Pancreas (tissue), 10 donors: ENCODE results near the gene PDXK. TPM values are rescaled to one million over a fixed set of nuclear protein-coding genes. Genes with fewer than 3 reads are reported as not detected.

Experiments
- ATAC-seq, 4 donors: fragments of 200-7000 bp; cut with Tn5 transposase; one replicate each; pipeline versions ENCODE4 v1.8.0 to v1.9.1; 2020; ENCODE audit warnings: mild to moderate bottlenecking in 4 of 4, moderate library complexity in 4 of 4
- DNase-seq, 6 donors: peaks; one replicate each; pipeline ENCODE4 v3.0.0-alpha.2; 2020
- FAIRE-seq: peaks from 2 replicates; lab custom pipeline; 2012; peaks lifted over from hg19 to GRCh38; lab: Jason Lieb, UNC
- H3K27ac ChIP-seq, 4 donors: fragments of 200-600 bp; sonication (generic); 1 replicate in 3 of 4; 2 replicates in 1 of 4; pipeline versions ENCODE4 v1.5.0 to v1.8.0; 2020
- H3K27me3 ChIP-seq, 4 donors: fragments of 200-600 bp; one replicate each; pipeline ENCODE4 v1.8.0; 2021
- H3K36me3 ChIP-seq, 3 donors: fragments of 200-600 bp; sonication (generic) in 1 of 3; one replicate each; pipeline versions ENCODE4 v1.5.0 to v1.8.0; 2020 to 2021
- H3K4me1 ChIP-seq, 3 donors: fragments of 200-600 bp; one replicate each; pipeline ENCODE4 v1.8.0; 2021
- H3K4me3 ChIP-seq, 4 donors: fragments of 200-600 bp; sonication (generic) in 2 of 4; one replicate each; pipeline versions ENCODE4 v1.5.0 to v1.8.0; 2020 to 2021
- H3K9me3 ChIP-seq, 4 donors: fragments of 200-600 bp; one replicate each; pipeline ENCODE4 v1.8.0; 2021
- CTCF ChIP-seq, 4 donors: fragments of 200-600 bp; sonication (generic) in 3 of 4; IDR thresholded peaks; one replicate each; pipeline versions ENCODE4 v1.5.0 to v1.8.0; 2021; ENCODE audit warnings: antibody characterized with exemption in 4 of 4
- WGBS, 2 donors: extraction: QIAGEN DNeasy Blood & Tissue Kit; methylation state at CpG; one replicate each; pipeline ENCODE4 v1.1.7; 2013; 5-methylcytosine and 5-hydroxymethylcytosine counted together
- intact Hi-C, 3 donors: fragments of 100-400 bp; cut with DNase I; formaldehyde crosslinking; loops; one replicate each; pipeline versions ENCODE4 v1.11.1 to v1.14.2; 2022
- polyA plus RNA-seq, 2 donors: library from polyadenylated mRNA; stranded (reverse); fragments of 200-250 nt; gene quantifications; one replicate each; pipeline ENCODE4 v1.2.3, GENCODE V29; 2013
- total RNA-seq, 6 donors: library from RNA; stranded (reverse); fragmentation: NEBNext Ultra II Directional in 4 of 6; extraction: Animal tissue kit (Norgen Biotek cat#: 25700) in 4 of 6; gene quantifications; one replicate each; pipeline versions ENCODE4 v1.2.1 to v1.2.4, GENCODE V29; 2021 to 2023
- donor health status: healthy with polysubstance abuse.
- donor health status: DM: no; HTN: no; CAD: no; lungs with moderate emphysema.
- donor health status: DM: no; HTN: no; CAD: no.
- donor health status: control.
- donor health status: control.
- donor health status: Bipolar disorder and iron deficiency.
- donor health status: DM: yes; HTN: yes; CAD: no.
- donor health status: DM: no; HTN: no; CAD: no.
- donor health status: DM: no; HTN: no; CAD: no.
- donor health status: DM: yes; HTN: yes; CAD: no.

The PDXK gene
- total and polyA plus RNA-seq, 8 donors: 63.2 to 100 (median 65.9) TPM

- intact Hi-C loops: no loop called here
- no peak for ATAC-seq
- 86 to 96% methylated on average over 8 of the region's 8 CpGs for WGBS, 2 donors
Measured at GRCh38 chr21:43792406-43792805, 73.5 kb downstream of the PDXK start.

GRCh38 chr21:43793243-43793642, 74.3 kb downstream of the PDXK start:
- no peak for FAIRE-seq
- Histone ChIP-seq H3K27ac (no peak overlapping the region), H3K4me1 (peaks cover 0 to 15% (median 5%) of the 10 kb centered on the region in 3 donors), H3K4me3 (no peak overlapping the region), H3K36me3 (peaks cover 6 to 38% (median 7%) of the 10 kb centered on the region in 3 donors), H3K27me3 (no peaks in the 10 kb centered on the region), H3K9me3 (no peaks in the 10 kb centered on the region)
- intact Hi-C loops: no loop called here
- TF ChIP-seq CTCF (IDR thresholded peaks at IDR 0.05): no peak
- no peak for DNase-seq
- no peak for ATAC-seq
- WGBS, 2 donors: 94% methylated on average over 16 of the region's 16 CpGs

More at GRCh38 chr21:43792406-43792805, 73.5 kb downstream of the PDXK start:
- Histone ChIP-seq H3K27ac (no peak overlapping the region), H3K27me3 (no peaks in the 10 kb centered on the region), H3K9me3 (no peaks in the 10 kb centered on the region), H3K36me3 (peaks cover 6 to 30% (median 7%) of the 10 kb centered on the region in 3 donors), H3K4me1 (peaks cover 0 to 15% (median 5%) of the 10 kb centered on the region in 3 donors), H3K4me3 (no peak overlapping the region)
- no peak for TF ChIP-seq CTCF (IDR thresholded peaks at IDR 0.05)
- FAIRE-seq: no peak
- no peak for DNase-seq

GRCh38 chr21:43794311-43794710, 75.4 kb downstream of the PDXK start:
- intact Hi-C loops: no loop called here
- FAIRE-seq (no peak), DNase-seq (no peak), ATAC-seq (no peak)
- Histone ChIP-seq H3K9me3 (no peaks in the 10 kb centered on the region), H3K4me3 (no peak overlapping the region), H3K36me3 (peaks cover 6 to 46% (median 7%) of the 10 kb centered on the region in 3 donors), H3K27me3 (no peaks in the 10 kb centered on the region), H3K27ac (no peak overlapping the region), H3K4me1 (peaks cover 0 to 11% (median 5%) of the 10 kb centered on the region in 3 donors)
- 92 to 93% methylated on average over 12 of the region's 12 CpGs for WGBS, 2 donors
- no peak for TF ChIP-seq CTCF (IDR thresholded peaks at IDR 0.05)

GRCh38 chr21:43794857-43795256, 75.9 kb downstream of the PDXK start:
- no peak for FAIRE-seq
- no peaks in the 10 kb centered on the region for H3K9me3 ChIP-seq
- TF ChIP-seq CTCF (IDR thresholded peaks at IDR 0.05): no peak
- peaks cover 0 to 11% (median 5%) of the 10 kb centered on the region in 3 donors for H3K4me1 ChIP-seq
- no peak overlapping the region for H3K27ac ChIP-seq
- intact Hi-C loops: no loop called here
- 91 to 95% methylated on average over 14 of the region's 14 CpGs for WGBS, 2 donors
- no peaks in the 10 kb centered on the region for H3K27me3 ChIP-seq
- ATAC-seq: no peak
- no peak for DNase-seq
- H3K4me3 ChIP-seq: no peak overlapping the region
- H3K36me3 ChIP-seq: peaks cover 6 to 48% (median 7%) of the 10 kb centered on the region in 3 donors

- H3K36me3 ChIP-seq: peaks cover 6 to 50% (median 7%) of the 10 kb centered on the region in 3 donors
- ATAC-seq (no peak), DNase-seq (peak in 1 of 6 donors; percentile 50), FAIRE-seq (no peak)
- H3K4me3 ChIP-seq: no peak overlapping the region
- 91 to 97% methylated on average over 19 of the region's 19 CpGs for WGBS, 2 donors
- intact Hi-C loops: no loop called here
- no peak for TF ChIP-seq CTCF (IDR thresholded peaks at IDR 0.05)
- H3K27me3 ChIP-seq: no peaks in the 10 kb centered on the region
- no peaks in the 10 kb centered on the region for H3K9me3 ChIP-seq
- H3K4me1 ChIP-seq: no peaks in the 10 kb centered on the region
- no peak overlapping the region for H3K27ac ChIP-seq
Measured at GRCh38 chr21:43797415-43797814, 78.5 kb downstream of the PDXK start.
